A673 (cell line): ENCODE data around the gene DUSP15.

Experiments
- EZH2 ChIP-seq: fragments of 200-600 bp; sonication (generic); IDR thresholded peaks from 2 replicates; pipeline ENCODE4 v1.6.1; 2017; ENCODE audit warnings: borderline replicate concordance, low read depth, mild to moderate bottlenecking, mixed read lengths, antibody characterized with exemption, low read length; ENCODE audit not compliant: poor library complexity, severe bottlenecking
- TF ChIP-seq, protein P1 (sequence below): fragments of 300-800, 200-600 bp; sonication (generic); conservative IDR thresholded peaks from 2 replicates; pipeline ENCODE4 v1.5.1; 2017; ENCODE audit warnings: low read depth, mild to moderate bottlenecking, antibody characterized with exemption, low read length, moderate library complexity, mixed read lengths

DNA sequence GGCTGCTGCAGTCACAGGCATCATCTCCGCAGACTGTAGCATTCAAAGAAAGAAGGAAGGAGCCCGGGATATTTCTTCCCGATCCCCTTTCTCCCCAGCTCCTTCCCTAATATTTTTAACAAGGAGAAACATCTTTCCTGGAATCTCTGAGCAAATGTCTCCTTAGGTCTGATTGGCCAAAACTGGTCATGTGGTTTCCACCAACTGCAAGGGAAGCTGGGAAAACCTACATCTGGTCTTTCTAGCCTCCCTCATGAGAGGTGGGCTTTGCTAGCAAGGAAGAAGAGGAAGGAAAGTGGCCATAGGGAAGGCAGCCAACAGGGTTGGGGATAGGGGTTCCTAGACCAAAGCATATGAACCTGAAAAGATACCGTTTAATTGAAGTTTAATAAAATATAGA, 46.4 kb upstream of the DUSP15 start:
- TF ChIP-seq, protein P1, sequence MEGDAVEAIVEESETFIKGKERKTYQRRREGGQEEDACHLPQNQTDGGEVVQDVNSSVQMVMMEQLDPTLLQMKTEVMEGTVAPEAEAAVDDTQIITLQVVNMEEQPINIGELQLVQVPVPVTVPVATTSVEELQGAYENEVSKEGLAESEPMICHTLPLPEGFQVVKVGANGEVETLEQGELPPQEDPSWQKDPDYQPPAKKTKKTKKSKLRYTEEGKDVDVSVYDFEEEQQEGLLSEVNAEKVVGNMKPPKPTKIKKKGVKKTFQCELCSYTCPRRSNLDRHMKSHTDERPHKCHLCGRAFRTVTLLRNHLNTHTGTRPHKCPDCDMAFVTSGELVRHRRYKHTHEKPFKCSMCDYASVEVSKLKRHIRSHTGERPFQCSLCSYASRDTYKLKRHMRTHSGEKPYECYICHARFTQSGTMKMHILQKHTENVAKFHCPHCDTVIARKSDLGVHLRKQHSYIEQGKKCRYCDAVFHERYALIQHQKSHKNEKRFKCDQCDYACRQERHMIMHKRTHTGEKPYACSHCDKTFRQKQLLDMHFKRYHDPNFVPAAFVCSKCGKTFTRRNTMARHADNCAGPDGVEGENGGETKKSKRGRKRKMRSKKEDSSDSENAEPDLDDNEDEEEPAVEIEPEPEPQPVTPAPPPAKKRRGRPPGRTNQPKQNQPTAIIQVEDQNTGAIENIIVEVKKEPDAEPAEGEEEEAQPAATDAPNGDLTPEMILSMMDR: no peak
- no peak for TF ChIP-seq EZH2
